BLaER1 treated with 17β-estradiol and CSF1 and Interleukin-3, amounts not matched to agents 10 nM and 100 nM (cell line): Measurements from ENCODE around the gene TOR1AIP2.
A peak's percentile ranks its signal among the peaks of the same experiment; 100 is the strongest.
"Not testable (repeated sequence)": the region's sequence is repeated elsewhere in the genome, so short reads cannot be mapped to it uniquely, and the experiment has no call there.

ENCODE experiments used
- H3K27ac ChIP-seq, 11 experiments: shearing (Covaris generic); formaldehyde crosslinking; 2 replicates each; pipeline ENCODE4 v1.8.1; 2022
- H3K27me3 ChIP-seq, 11 experiments: shearing (Covaris generic); formaldehyde crosslinking; 2 replicates each; pipeline ENCODE4 v1.8.1; 2022
- H3K36me3 ChIP-seq, 11 experiments: shearing (Covaris generic); formaldehyde crosslinking; 2 replicates each; pipeline ENCODE4 v1.8.1; 2022
- H3K4me1 ChIP-seq, 10 experiments: shearing (Covaris generic); formaldehyde crosslinking; 2 replicates each; pipeline ENCODE4 v1.8.1; 2022
- H3K4me2 ChIP-seq, 11 experiments: shearing (Covaris generic); formaldehyde crosslinking; 2 replicates each; pipeline ENCODE4 v1.8.1; 2022
- H3K4me3 ChIP-seq, 10 experiments: shearing (Covaris generic); formaldehyde crosslinking; 2 replicates each; pipeline ENCODE4 v1.8.1; 2022
- H3K9ac ChIP-seq, 11 experiments: shearing (Covaris generic); formaldehyde crosslinking; 2 replicates each; pipeline ENCODE4 v1.8.1; 2022
- H3K9me3 ChIP-seq, 11 experiments: shearing (Covaris generic); formaldehyde crosslinking; replicated peaks in 1 of 11; 2 replicates each; pipeline ENCODE4 v1.8.1; 2022
- H4K20me1 ChIP-seq, 11 experiments: shearing (Covaris generic); formaldehyde crosslinking; 2 replicates each; pipeline ENCODE4 v1.8.1; 2022
- Cebpa-rat ChIP-seq, 11 experiments: shearing (Covaris generic); IDR thresholded peaks; 2 replicates each; pipeline ENCODE4 v1.8.1; 2022

Gene TOR1AIP2

GRCh38 chr1:179867493-179868330, 9.9 kb downstream of the TOR1AIP2 start:
- H3K36me3 ChIP-seq, result peaks cover 81 to 99% (median 89%) of the 10 kb centered on the region in 11 experiments
- no peak overlapping the region for H3K4me3 ChIP-seq
- TF ChIP-seq Cebpa-rat (IDR thresholded peaks at IDR 0.05), result no peak
- H3K4me1 ChIP-seq, result peaks cover 3 to 21% (median 10%) of the 10 kb centered on the region in 10 experiments; a peak in 17 of 20 replicates
- H3K4me2 ChIP-seq, result no peak overlapping the region
- no peak overlapping the region for H3K9ac ChIP-seq
- no peaks in the 10 kb centered on the region for H3K27me3 ChIP-seq
- H3K27ac ChIP-seq, result no peak overlapping the region
- H3K9me3 ChIP-seq, result no peaks in the 10 kb centered on the region
- peaks cover 20 to 99% (median 79%) of the 10 kb centered on the region in 11 experiments; a peak in 19 of 22 replicates for H4K20me1 ChIP-seq

DNA sequence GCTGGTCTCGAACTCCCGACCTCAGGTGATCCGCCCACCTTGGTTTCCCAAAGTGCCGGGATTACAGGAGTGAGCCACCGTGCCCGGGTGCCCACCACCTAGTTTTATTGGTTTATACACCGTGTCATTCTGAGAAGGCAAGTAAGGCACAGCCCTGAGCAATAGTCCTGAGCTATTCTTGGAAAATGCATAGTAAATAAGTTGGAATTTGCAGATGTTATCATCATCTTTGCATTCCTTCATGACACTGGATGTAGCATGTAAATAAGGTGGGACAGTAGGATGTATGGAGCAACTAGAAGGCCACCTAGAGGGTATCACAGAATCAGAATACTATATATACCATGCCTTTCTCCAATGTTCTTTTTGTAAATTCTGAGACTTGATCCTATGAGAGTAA, 11.0 kb downstream of the TOR1AIP2 start:
- peaks cover 0 to 10% (median 0%) of the 10 kb centered on the region in 10 experiments; a peak in 6 of 20 replicates for H3K4me1 ChIP-seq
- H3K27me3 ChIP-seq, result no peaks in the 10 kb centered on the region
- no peak overlapping the region for H3K9ac ChIP-seq
- H3K4me3 ChIP-seq, result no peak overlapping the region
- H4K20me1 ChIP-seq, result peaks cover 20 to 98% (median 71%) of the 10 kb centered on the region in 11 experiments; a peak in 19 of 22 replicates
- no peak overlapping the region for H3K27ac ChIP-seq
- no peak for TF ChIP-seq Cebpa-rat (IDR thresholded peaks at IDR 0.05)
- no peak overlapping the region for H3K4me2 ChIP-seq
- no peaks in the 10 kb centered on the region for H3K9me3 ChIP-seq
- peaks cover 85 to 99% (median 92%) of the 10 kb centered on the region in 11 experiments for H3K36me3 ChIP-seq

GRCh38 chr1:179865377-179865776, 12.2 kb downstream of the TOR1AIP2 start:
- Histone ChIP-seq H3K4me2 (no peak overlapping the region), H3K4me3 (no peak overlapping the region), H4K20me1 (peaks cover 20 to 98% (median 64%) of the 10 kb centered on the region in 11 experiments; a peak in 19 of 22 replicates), H3K27ac (no peak overlapping the region), H3K9me3 (no peaks in the 10 kb centered on the region), H3K36me3 (peaks cover 91 to 100% (median 94%) of the 10 kb centered on the region in 11 experiments), H3K27me3 (no peaks in the 10 kb centered on the region), H3K9ac (no peak overlapping the region), H3K4me1 (peaks cover 0 to 5% (median 0%) of the 10 kb centered on the region in 10 experiments; a peak in 1 of 20 replicates)
- TF ChIP-seq Cebpa-rat (IDR thresholded peaks at IDR 0.05), result no peak

- Histone ChIP-seq H3K4me1 (peaks cover 0 to 20% (median 0%) of the 10 kb centered on the region in 10 experiments; a peak in 6 of 20 replicates), H3K36me3 (peaks cover 75 to 99% (median 94%) of the 10 kb centered on the region in 11 experiments), H3K4me3 (no peak overlapping the region), H3K9me3 (no peaks in the 10 kb centered on the region), H3K27me3 (no peaks in the 10 kb centered on the region), H3K9ac (no peak overlapping the region), H3K4me2 (no peak overlapping the region), H4K20me1 (peaks cover 0 to 90% (median 31%) of the 10 kb centered on the region in 11 experiments; a peak in 13 of 22 replicates), H3K27ac (no peak overlapping the region)
- no peak for TF ChIP-seq Cebpa-rat (IDR thresholded peaks at IDR 0.05)
Measured at GRCh38 chr1:179860652-179861051, 17.0 kb downstream of the TOR1AIP2 start.

DNA sequence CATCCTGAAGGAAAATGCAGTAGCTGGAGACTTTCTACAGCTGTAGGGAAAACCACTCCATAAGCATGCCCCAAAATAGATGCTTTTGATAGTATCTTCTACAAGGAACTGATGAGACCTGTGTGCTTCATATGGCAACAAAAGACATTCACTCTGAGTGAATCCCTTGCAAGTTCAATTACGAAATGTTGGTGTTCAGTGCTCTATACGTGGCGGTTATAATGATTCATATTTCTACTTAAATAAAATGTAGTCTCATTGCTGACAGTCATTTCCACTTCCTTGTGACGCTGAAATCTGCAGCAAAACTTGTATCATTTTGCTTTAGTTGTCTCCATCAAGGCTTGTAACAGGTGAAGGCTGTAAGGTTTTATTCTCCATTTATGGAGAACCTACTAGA, 20.6 kb downstream of the TOR1AIP2 start:
- TF ChIP-seq Cebpa-rat (IDR thresholded peaks at IDR 0.05), result no peak
- H3K9me3 ChIP-seq, result no peaks in the 10 kb centered on the region
- H3K9ac ChIP-seq, result no peak overlapping the region
- H3K4me1 ChIP-seq, result peaks cover 4 to 34% (median 11%) of the 10 kb centered on the region in 10 experiments; a peak in 18 of 20 replicates
- H3K4me3 ChIP-seq, result no peak overlapping the region
- H3K27ac ChIP-seq, result peak overlapping the region in 2 of 11 experiments; percentile 32 to 47; a peak in 2 of 22 replicates
- H3K27me3 ChIP-seq, result no peaks in the 10 kb centered on the region
- H4K20me1 ChIP-seq, result peaks cover 0 to 61% (median 16%) of the 10 kb centered on the region in 11 experiments; a peak in 11 of 22 replicates
- peak overlapping the region in 1 of 11 experiments; percentile 39; a peak in 2 of 22 replicates for H3K4me2 ChIP-seq
- peaks cover 49 to 99% (median 87%) of the 10 kb centered on the region in 11 experiments for H3K36me3 ChIP-seq

GRCh38 chr1:179856296-179856695, 21.3 kb downstream of the TOR1AIP2 start:
- Histone ChIP-seq H3K4me3 (no peak overlapping the region), H3K27ac (peak overlapping the region in 1 of 11 experiments; percentile 47; a peak in 2 of 22 replicates), H3K4me2 (peak overlapping the region in 2 of 11 experiments; percentile 6 to 39; a peak in 4 of 22 replicates), H3K4me1 (peaks cover 4 to 37% (median 13%) of the 10 kb centered on the region in 10 experiments; a peak in 18 of 20 replicates), H3K9ac (no peak overlapping the region), H3K27me3 (no peaks in the 10 kb centered on the region), H4K20me1 (peaks cover 0 to 59% (median 13%) of the 10 kb centered on the region in 11 experiments; a peak in 11 of 22 replicates), H3K36me3 (peaks cover 50 to 99% (median 87%) of the 10 kb centered on the region in 11 experiments), H3K9me3 (no peaks in the 10 kb centered on the region)
- no peak for TF ChIP-seq Cebpa-rat (IDR thresholded peaks at IDR 0.05)

DNA sequence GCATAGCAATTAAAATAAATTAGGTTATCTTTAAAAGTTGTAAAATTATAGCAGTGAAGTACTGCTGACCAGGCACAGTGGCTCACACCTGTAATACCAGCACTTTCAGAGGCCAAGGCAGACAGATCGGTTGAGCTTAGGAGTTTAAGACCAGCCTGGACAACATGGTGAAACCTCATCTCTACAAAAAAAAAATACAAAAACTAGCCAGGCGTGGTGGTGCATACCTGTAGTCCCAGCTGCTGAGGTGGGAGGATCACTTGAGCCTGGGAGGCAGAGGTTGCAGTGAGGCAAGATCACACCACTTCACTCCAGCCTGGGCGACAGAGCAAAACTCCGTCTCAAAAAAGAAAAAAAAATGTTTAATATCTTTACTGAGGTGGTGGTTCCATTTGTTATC, 21.8 kb downstream of the TOR1AIP2 start:
- peaks cover 4 to 37% (median 13%) of the 10 kb centered on the region in 10 experiments; a peak in 18 of 20 replicates for H3K4me1 ChIP-seq
- H3K9me3 ChIP-seq, H3K4me2 ChIP-seq, H3K9ac ChIP-seq, H3K27me3 ChIP-seq, H3K4me3 ChIP-seq, H3K27ac ChIP-seq: not testable (repeated sequence)
- H3K36me3 ChIP-seq, result peaks cover 53 to 99% (median 87%) of the 10 kb centered on the region in 11 experiments
- H4K20me1 ChIP-seq, result peaks cover 0 to 56% (median 12%) of the 10 kb centered on the region in 11 experiments; a peak in 12 of 22 replicates

DNA sequence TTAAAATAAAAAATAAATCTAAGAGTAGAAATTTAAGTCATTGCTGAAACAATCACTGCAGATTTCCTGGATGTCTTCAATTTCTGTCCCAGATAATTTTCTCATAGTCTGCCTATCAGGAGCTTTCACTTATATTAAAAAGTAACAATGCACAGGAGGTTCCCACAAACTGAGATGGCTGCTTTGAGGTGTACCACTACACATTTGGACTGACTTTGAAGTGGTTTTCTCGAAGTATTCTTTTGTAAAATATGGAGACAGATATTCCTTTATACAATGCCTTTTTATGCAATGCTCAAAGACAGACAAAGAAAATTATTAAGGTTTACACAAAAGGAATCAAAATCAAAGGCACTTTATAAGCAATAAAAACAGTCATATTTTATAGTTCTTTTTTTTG, 24.5 kb downstream of the TOR1AIP2 start:
- Histone ChIP-seq H3K9ac (no peak overlapping the region), H4K20me1 (peaks cover 0 to 49% (median 0%) of the 10 kb centered on the region in 11 experiments; a peak in 4 of 22 replicates), H3K9me3 (no peaks in the 10 kb centered on the region), H3K4me1 (peaks cover 4 to 45% (median 13%) of the 10 kb centered on the region in 10 experiments; a peak in 18 of 20 replicates), H3K36me3 (peaks cover 65 to 99% (median 88%) of the 10 kb centered on the region in 11 experiments), H3K4me2 (peak overlapping the region in 2 of 11 experiments; percentile 8; a peak in 2 of 22 replicates), H3K27me3 (no peaks in the 10 kb centered on the region), H3K27ac (no peak overlapping the region; a peak in 1 of 22 replicates), H3K4me3 (no peak overlapping the region)
- no peak for TF ChIP-seq Cebpa-rat (IDR thresholded peaks at IDR 0.05)

GRCh38 chr1:179848233-179848632, 29.4 kb downstream of the TOR1AIP2 start:
- H3K9ac ChIP-seq, result no peak overlapping the region
- no peaks in the 10 kb centered on the region for H3K9me3 ChIP-seq
- H3K27ac ChIP-seq, result no peak overlapping the region
- H3K27me3 ChIP-seq, result no peaks in the 10 kb centered on the region
- H3K4me3 ChIP-seq, result no peak overlapping the region
- no peak overlapping the region for H3K4me2 ChIP-seq
- peaks cover 4 to 27% (median 11%) of the 10 kb centered on the region in 10 experiments; a peak in 18 of 20 replicates for H3K4me1 ChIP-seq
- TF ChIP-seq Cebpa-rat (IDR thresholded peaks at IDR 0.05), result no peak
- peaks cover 84 to 100% (median 95%) of the 10 kb centered on the region in 11 experiments for H3K36me3 ChIP-seq
- H4K20me1 ChIP-seq, result peaks cover 0 to 67% (median 0%) of the 10 kb centered on the region in 11 experiments; a peak in 4 of 22 replicates
